GM20000 (cell line): ENCODE results near the gene TNS3.

ENCODE experiments used
- DNase-seq: peaks from one replicate; pipeline ENCODE4 v3.0.0; 2012; ENCODE audit warnings: low spot score
- TF ChIP-seq, protein P1 (sequence below): IDR thresholded peaks from 2 replicates; pipeline ENCODE4 v1.5.1; 2012; ENCODE audit warnings: mild to moderate bottlenecking, control low read depth; ENCODE audit errors: extremely low read depth, missing control alignments

TNS3 gene

DNA sequence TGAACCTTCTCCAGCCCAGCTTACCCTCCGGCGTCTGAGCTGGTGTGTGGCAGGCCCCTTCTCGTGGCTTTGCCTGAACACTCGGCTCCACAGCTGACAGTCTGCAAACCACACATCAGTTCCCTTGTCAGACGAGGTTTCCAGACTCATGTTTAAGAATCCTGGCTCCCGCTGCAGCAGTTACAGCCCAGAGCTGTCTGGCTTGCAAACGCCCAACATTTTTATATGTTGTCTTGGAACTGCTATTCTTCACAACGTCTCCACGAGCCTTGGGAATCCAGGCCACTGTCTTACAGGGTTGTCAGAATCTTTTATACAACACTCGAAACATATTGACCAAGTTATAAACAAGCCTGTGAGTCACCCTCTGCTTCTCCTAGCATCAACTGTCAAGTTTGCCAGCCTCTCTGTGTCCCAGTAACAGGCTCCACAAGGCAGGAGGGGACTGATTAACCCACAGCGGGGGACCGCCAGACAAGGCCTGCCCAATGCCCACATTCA, 68.1 kb downstream of the TNS3 start:
- TF ChIP-seq, protein P1, sequence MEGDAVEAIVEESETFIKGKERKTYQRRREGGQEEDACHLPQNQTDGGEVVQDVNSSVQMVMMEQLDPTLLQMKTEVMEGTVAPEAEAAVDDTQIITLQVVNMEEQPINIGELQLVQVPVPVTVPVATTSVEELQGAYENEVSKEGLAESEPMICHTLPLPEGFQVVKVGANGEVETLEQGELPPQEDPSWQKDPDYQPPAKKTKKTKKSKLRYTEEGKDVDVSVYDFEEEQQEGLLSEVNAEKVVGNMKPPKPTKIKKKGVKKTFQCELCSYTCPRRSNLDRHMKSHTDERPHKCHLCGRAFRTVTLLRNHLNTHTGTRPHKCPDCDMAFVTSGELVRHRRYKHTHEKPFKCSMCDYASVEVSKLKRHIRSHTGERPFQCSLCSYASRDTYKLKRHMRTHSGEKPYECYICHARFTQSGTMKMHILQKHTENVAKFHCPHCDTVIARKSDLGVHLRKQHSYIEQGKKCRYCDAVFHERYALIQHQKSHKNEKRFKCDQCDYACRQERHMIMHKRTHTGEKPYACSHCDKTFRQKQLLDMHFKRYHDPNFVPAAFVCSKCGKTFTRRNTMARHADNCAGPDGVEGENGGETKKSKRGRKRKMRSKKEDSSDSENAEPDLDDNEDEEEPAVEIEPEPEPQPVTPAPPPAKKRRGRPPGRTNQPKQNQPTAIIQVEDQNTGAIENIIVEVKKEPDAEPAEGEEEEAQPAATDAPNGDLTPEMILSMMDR, result no peak
- no peak for DNase-seq

DNA sequence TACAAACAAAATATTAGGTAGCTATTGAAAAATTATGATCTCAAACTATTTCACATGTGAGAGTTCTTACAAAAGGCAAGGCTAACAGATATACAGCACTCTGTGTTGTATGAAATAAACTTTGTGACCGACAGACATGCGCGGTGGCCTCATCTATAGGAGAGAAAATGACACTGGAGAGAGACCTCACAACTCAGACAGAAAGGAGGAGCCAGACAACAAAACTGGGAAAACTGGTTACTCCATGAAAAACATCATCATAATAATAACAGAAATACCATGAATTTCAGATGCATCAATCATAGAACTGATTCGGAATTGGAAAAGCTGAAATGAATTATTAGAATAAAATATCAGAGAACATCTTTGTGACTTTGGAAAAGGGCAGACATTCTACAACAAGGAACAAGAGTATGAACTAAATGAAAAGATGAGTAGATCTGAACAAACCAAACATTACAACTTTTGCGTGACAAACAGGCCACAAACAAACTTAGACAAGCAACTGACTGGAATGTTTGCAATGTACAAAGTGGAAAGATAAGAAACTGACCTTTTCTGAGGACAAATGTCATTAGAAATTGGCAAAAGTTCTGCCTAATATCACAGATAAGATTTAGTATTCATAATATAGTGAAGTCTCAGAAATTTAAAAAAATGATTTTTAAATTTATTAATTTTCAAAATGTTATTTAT, 69.3 kb downstream of the TNS3 start:
- TF ChIP-seq, protein P1, result no peak

DNA sequence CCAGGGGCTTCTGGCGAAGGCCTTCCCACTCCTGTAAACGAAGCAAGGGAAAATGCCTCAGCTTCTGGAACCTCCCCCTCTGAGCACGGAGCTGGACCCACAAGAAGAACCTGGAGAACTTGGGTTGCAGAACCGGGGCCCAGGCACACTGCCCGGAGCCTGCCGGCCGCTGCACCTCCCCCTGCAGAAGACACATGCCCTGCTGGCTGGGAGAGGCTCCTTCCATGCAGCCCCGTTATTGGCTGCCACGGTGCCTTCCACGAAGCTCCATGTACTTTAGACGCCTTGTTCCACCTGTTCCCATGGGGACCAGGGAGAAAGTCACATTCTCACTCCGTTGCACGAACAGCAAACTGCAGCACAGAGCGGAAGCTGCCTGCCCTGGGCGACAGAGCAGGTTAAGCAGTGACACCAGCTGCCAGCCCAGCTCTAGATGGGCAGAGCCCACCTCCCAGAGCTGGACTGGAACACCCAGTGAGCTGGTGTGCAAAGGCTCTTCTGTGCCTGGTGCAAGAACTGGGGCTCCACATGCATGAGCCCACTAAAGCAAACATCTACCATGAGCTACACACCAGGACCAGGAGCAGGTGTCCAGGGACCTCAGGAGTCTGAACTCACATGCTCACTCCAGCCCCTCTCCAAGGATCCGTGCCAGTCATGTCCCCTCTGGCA, 70.1 kb downstream of the TNS3 start:
- DNase-seq, result no peak
- TF ChIP-seq, protein P1, result no peak

More for the DNA sequence above, 69.3 kb downstream of the TNS3 start:
- no peak for DNase-seq

DNA sequence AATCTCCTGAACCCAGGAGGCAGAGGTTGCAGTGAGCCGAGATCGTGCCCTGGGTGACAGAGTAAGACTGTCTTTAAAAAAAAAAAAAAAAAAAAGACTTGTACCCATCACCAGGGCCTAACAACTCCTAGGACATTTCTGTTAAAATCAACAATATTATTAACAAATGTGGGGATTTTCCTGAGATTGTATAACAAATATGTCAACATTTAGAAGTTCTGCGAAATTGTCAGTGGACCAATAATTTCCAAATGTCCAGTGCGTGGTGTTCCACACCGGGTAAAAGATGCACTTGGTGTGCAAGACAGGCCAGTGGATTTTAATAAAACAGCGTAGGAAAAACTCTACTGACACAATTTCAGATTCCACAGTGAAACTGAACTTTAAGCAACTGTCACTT, 71.1 kb downstream of the TNS3 start:
- DNase-seq, result no peak
- TF ChIP-seq, protein P1, result no peak

DNA sequence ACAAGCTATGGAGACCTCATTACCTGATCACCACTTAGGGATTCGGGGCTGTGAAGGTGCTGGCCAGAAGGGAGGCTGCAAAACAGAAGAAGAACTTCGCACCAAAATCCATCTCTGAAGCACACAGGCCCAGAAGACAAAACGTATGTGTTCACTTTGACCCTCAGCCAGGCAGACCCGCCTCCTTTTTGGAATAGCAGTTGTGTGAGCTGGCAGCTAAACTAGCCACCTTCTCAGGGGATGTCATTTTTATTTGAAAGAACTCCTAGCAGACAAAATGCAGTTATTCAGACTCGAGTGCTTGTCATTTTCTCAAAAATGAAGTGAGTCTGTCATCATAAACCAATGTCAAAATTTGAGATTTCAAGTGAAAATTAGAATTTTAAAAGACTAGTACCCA, 71.7 kb downstream of the TNS3 start:
- TF ChIP-seq, protein P1, result no peak
- no peak for DNase-seq

DNA sequence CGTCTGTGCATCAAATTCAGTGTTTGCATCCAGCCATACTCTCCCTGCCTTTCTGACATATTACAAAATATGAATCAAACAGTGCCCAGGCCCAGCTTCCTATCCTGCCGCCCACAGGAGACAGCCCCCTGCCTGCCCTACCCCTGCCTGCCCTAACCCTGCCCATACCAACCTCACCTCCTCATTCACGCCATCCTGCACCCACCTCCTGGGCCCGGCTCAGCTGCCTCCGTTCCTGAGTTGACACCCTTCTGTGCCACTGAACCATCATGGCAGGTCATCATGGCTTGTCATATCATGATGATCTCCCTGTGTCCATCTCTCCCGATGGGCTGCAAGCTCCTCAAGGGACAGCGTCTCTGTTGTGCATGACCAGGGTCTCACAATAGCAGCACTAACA, 72.3 kb downstream of the TNS3 start:
- no peak for DNase-seq
- TF ChIP-seq, protein P1, result no peak

DNA sequence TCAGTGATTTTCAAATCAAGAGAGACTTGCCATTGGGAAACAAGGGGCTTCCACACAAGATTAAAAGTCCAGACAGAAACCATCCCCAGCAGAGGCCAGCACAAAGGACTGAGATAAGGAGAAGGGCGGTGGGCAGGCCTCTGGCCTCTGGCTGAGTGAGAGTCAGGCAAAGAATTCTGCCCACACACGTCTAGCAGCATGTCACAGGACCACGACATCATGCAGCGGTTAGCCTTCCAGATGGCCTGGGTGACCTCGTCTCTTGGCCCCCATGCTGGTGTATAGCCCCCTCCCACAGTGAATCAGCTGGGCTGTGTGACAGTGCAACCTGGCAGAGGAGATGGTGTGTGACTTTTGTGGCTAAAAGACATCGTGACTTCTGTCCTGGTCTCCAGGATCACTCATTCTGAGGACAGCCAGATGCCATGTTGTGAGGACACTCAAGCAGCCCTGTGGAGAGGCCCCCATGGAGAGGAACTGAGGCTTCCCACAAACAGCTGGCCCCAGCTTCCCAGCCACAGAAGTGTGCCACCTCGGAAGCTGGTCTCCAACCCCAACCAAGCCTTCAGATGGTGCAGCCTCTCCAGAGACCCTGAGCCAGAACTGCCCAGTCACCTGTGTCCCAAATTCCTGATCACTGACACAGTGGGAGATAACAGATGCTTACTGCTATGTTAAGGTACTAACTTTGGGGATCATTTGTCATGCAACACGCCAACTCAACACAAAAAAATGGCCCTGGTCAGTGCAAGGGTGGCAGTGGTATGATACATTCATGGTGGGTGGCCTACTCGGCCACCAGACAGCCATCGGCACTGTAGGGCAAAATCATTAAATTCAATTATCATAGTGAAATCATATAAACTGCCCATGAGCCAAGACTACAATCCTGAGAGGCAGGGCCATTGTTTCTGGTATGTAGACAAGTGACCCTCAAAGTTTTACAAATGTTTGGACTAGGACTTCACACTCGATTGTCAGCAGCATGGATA, 73.2 kb downstream of the TNS3 start:
- TF ChIP-seq, protein P1, result no peak
- DNase-seq, result no peak
